HG02981 (cell line): ENCODE measurements around the gene OR2T3.
"Not testable (repeated sequence)": the region's sequence is repeated elsewhere in the genome, so short reads cannot be mapped to it uniquely, and the experiment has no call there.

ENCODE experiments used
- ATAC-seq: cut with Tn5 transposase; IDR thresholded peaks from one replicate; pipeline ENCODE4 v1.9.1; 2021; ENCODE audit warnings: mild to moderate bottlenecking, moderate library complexity; ENCODE audit not compliant: unreplicated experiment

Gene OR2T3

GRCh38 chr1:248459117-248459516 lies 14.0 kb upstream of the OR2T3 start:
- not testable (repeated sequence) for ATAC-seq

- ATAC-seq, result no peak
Measured at GRCh38 chr1:248471154-248471553, 2.0 kb upstream of the OR2T3 start.

DNA sequence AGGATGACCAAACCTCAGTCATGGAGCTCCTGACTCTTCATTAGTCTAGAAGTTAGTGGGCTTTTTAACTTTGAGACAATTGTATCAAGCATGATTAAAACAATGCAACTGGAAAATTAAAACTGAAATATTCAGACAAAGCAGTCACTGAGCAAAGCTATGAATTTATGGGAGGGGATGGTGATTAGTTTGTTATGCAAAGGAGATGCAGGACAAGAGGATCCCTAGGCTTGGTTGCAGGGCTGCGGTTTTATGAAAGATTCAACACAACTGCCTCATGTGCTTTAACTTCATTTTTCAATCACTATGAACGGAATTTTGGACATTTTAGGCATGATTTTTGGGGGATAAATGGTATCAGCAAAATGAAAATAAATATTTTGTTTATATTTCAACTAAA lies 1.0 kb upstream of the OR2T3 start:
- ATAC-seq, result not testable (repeated sequence)

DNA sequence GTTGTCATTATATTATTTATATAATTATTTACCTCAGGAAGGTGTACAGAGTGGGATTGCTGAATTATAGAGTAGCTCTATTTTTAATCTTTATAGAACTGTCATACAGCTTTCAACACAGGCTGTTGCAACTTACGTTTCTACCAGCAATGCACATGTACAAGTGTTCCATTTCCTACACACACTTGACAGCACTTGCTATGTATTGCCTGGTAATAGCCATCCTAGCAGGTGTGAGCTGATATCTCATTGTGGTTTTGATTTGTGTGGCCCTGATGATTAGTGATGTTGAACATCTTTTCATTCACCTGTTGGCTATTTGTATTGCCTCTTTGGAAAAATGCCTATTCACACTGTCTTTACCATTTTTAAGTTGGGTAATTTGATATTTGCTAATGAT lies 2.5 kb downstream of the OR2T3 start:
- ATAC-seq, result not testable (repeated sequence)

DNA sequence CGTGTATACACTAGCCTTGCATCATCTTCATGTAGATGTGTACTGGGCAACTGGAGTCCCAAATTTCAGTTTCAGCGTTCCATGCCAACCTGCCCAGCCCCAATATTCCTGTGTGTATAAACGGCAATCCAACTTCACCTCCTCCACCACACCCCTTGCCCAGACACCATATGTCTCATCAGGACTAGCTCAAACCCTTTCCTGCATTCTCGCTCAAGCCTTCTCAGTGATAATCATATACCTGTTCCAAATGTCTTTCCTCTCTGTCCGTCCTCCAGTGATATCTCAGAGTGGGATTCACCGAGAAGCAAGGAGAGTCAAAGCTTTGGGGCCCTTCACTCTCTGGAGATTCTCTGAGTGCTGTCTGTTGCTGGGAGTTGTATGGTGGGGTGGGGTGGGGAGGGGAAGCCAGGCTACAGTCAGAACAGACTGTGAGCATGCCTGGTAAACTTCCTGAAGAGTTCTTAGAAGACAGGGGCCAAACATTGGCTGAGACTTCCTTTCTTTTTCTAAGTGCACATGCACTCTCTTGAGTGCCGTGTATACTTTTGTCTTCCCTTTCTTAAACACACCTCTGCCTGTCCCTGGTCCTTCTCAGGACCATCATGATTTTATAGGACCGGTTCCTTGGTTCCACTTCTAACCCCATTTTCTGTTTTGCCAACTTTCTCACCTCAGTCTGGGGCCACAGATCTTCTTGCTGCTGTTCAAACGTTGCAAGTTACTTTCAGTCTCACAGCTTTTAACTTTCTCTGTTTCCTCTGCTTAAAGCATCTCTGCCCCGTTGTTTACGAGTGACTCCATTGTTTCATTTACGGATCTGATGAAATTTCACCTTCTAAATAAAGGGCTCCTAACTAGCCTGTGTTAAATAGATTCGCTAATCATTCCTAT lies 8.8 kb downstream of the OR2T3 start:
- peak; percentile 79 for ATAC-seq

DNA sequence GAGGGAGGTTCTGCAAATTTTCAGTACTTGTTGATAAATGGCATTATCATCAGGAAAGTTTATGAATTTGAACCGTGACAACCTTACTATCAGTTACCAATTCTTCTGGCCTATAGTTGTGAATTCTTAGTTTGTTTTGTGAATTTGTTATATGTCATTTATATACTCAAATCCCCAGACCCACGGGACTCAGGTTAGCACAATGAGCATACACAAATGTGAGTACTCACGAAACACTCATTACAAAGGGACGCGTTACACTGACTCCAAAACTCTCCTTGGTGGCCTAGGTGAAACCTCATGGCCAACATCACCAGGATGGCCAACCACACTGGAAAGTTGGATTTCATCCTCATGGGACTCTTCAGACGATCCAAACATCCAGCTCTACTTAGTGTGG lies 15.1 kb downstream of the OR2T3 start, which contains the start of gene OR2T5:
OR2T5 (plus strand) TSS at position 301 of the 400 bp plus-strand sequence; CDS start at position 301, 0 bp downstream.
- ATAC-seq, result not testable (repeated sequence)

GRCh38 chr1:248496661-248497060 lies 23.5 kb downstream of the OR2T3 start:
- ATAC-seq, result not testable (repeated sequence)

DNA sequence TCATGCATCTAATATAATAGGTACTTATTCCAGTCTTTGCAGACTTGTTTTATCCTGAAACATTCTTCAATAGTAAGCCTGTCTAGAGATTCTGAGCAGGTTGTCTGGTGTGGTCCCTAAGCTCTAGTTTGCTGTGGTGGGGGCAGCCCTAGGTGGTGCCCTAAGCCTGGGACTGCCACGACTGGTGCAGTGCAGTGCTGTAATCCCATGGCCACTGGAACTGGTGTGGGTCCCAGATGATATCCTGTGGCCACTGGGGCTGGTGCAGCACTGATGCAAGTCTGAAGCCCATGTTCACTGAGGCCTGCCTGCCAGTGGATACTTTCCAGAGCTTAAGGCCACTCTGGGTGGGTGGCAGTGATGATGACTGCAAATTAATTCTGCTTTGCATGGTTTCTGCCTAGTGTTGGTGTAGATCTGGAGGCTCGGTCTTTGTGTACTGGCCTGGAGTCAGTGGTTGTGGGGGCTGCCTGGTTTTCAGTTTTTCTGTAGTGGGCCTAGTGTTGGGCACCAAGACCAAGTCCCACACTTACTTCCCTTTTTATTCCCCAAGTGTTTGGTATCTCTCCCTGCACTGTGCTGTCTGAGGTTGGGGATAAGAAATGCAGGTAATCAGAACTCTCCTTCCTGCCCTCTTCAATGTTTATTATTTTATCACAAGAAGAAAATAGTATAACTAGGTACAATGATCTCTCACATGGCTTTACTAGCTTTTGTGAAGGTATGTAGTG lies 27.3 kb downstream of the OR2T3 start:
- not testable (repeated sequence) for ATAC-seq

DNA sequence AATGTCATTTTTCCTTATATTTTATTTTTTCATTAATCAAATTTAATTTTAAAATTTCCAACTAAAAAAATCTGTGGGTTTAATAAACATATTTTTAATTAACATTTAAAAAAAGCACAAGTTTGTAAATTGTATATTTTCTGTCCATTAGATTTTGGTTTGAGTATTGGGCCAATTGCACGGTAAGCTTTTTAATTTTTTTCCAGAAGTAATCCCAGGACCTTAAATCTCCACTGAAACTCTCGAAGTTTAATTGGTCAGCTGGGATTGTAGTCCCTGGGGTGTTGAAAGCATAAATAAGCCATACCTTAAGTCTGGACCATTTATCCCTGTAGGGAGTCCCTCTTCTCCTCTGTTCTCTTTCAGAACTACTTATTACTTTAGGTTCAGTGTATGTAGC lies 34.6 kb downstream of the OR2T3 start, which contains the start of gene OR2G6:
OR2G6 (plus strand) TSS at position 301 of the 400 bp plus-strand sequence. CDS start 13,574 bp downstream, outside the sequence.
- not testable (repeated sequence) for ATAC-seq

GRCh38 chr1:248510217-248510616 lies 37.1 kb downstream of the OR2T3 start:
- not testable (repeated sequence) for ATAC-seq

DNA sequence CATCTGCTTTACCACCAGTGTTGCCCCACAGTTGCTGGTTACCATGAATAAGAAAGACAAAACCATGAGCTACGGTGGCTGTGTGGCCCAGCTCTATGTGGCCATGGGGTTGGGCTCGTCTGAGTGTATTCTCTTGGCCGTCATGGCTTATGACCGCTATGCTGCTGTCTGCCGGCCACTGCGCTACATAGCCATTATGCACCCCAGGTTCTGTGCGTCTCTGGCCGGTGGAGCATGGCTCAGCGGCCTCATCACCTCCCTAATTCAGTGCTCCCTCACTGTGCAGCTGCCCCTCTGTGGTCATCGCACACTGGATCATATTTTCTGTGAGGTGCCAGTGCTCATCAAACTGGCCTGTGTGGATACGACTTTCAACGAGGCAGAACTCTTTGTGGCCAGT lies 48.7 kb downstream of the OR2T3 start:
- ATAC-seq, result no peak
